HG03378 (cell line): ENCODE data around the gene TSKS.

Source experiments
- ATAC-seq: cut with Tn5 transposase; IDR thresholded peaks from one replicate; pipeline ENCODE4 v1.9.1; 2021; ENCODE audit warnings: mild to moderate bottlenecking, moderate library complexity; ENCODE audit not compliant: unreplicated experiment

TSKS gene

DNA sequence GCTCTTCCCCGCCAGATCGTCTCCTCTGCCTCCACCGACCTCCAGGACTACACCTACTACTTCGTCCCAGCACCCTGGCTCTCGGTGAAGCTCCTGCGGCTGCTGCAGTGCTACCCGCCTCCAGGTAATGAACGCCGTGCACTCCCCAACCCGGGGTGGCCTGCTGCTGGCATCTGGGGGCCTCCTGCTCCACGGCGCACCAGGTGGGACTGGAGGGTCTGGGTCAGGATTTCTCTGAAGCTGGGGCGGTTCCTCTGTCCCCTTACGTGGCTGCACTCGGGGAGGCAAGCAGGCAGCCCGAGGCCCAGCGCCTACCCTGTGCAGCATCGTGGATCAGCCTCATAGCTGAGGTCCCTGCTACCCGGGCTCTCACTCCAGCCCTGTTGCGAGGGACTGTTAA lies 32.5 kb upstream of the TSKS start:
- no peak for ATAC-seq

DNA sequence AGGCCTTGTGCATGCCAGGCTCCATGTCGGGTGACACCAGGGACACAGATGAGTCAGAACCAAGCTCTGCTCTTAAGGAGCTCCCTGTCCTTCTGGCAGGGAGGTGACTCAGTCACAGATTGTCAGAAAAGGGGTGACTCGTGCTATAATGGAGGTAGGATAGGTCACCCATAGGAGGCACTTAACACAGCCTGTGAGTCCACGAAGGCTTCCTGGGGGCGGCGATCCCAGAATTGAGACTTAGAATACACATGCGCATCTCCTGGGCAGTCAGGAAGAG lies 30.4 kb upstream of the TSKS start:
- ATAC-seq, result no peak

DNA sequence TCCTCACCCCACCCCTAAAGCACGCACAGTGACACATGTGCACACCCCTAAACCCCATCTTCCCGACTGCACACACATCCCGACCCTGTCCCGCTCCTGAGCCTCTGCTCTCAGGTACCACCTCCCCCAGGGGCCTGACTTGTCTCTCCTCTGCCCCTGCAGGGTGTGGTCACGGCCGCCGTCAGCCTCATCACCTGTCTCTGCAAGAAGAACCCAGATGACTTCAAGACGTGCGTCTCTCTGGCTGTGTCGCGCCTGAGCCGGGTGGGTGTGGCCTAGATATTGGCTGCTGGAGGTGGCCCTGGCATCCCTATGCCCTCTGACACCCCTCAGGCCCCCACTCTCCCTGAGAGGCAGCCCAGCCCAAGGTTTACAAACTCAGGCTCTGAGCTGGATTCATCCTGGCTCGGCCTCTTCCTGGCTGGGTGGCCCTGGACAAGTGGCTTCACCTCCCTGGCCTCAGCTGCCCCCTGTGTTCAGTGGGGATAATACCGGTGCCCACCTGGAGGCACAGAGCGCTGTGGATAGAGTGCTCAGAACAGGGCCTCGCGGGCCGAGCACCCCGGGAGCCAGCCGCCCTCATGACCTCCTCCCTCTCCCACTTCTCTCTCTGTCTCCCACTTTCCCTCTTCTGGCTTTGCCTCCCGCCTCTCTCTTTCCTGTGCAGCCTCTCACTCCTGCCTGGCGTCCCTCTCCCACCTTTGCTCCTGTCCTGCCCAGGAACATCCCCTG lies 29.9 kb upstream of the TSKS start:
- no peak for ATAC-seq

DNA sequence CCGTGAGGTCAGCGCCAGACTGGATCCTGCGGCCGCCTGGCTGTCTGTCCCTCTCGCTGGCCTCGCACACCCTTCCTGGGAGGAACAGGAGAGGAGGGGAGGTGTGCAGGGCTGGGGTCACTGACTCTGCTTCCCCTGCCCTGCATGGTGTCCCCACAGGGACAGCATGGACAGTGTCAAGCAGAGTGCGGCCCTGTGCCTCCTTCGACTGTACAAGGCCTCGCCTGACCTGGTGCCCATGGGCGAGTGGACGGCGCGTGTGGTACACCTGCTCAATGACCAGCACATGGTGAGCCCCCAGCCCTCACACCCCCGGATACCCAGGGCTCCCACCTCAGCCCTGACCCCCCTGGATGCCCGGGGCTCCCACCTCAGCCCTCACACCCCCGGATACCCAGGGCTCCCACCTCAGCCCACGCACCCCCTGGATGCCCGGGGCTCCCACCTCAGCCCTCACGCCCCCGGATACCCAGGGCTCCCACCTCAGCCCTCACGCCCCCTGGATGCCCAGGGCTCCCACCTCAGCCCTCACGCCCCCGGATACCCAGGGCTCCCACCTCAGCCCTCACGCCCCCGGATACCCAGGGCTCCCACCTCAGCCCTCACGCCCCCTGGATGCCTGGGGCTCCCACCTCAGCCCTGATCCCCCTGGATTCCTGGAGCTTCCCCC lies 28.8 kb upstream of the TSKS start:
- ATAC-seq, result no peak

DNA sequence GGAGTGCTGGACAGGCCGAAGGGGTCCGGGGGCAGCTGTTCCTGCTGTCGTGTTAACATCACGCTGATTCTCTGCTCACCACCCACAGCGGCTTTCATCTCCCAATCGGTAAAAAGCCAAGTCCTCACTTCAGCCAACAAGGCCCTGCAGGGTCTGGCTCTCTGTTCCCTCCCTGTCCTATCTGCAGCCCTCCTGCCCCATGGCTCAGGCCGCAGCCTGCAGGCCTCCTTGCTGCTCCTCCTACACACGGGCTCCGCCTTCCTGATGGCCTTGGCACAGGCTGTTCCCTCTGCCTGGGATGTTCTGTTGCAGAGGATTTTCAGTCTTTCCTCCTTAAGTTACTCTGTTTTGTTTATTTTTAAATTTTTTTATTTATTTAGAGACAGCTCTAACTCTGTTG lies 27.8 kb upstream of the TSKS start:
- ATAC-seq, result no peak

DNA sequence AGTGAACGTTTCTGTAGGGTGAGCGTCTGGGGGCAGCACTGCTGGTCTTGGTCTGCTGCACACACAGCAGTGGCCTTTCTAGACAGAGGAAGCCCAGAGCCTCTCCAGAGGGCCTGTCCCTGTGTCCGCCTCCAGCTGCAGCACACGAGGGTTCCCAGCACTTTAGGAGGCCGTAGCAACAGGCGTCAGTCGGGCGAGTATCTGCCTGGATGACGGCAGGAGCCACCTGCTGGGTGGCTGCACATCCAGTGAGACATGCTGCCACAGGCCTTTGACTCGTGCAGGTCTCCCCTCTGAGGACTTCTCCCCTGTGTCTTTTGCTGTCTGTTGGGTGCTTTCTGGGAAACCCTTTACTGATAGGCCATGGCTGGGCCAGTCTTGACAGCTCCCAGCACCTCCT lies 25.8 kb upstream of the TSKS start:
- no peak for ATAC-seq

DNA sequence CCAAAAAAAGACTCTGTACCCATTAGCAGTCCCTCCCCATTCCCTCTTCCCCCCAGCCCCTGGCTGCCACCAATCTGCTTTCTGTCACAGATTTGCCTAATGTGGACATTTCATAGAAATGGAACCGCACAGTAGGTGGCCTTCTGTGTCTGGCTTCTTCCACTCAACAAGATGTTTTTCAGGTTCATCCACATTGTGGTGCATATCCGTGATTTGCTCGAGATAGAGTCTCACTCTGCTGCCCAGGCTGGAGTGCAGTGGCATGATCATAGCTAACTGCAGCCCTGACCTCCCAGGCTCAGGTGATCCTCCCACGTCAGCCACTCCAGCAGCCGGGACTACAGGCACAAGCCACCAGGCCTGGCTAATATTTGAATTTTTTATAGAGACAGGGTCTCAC lies 24.6 kb upstream of the TSKS start:
- no peak for ATAC-seq

DNA sequence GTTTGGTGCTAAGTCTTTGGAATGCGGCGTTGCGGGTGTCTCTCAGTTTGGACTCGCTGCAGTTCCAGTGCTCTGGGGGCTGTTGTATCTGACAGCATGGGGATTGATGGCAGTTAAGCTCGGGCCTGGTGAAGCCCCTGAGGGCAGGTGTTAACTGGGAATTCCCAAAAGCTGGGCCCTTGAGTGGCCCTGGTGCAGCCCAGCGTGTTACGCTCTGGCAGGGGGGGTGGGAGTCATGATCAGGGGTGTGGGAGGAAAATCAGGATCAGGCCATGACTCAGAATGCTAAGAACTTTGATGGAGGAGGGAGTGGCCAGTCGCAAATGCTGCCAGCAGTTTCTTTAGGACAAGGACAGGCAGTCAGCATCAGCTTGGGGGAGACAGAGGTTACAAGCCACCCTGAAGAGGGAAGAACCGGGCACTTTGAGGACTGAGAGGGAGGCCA lies 23.3 kb upstream of the TSKS start:
- no peak for ATAC-seq

DNA sequence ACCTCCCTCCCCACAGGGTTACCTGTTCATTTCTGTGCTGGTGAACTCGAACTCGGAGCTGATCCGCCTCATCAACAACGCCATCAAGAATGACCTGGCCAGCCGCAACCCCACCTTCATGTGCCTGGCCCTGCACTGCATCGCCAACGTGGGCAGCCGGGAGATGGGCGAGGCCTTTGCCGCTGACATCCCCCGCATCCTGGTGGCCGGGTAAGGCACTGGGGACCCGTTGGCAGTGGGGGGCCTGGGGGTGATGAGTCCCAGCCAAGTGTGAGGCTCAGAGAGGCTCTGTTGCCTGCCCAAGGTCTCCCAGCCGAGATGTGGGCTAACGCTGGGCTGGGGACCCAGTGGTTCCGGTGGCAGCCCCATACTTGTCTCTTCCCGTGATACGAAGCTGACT lies 19.4 kb upstream of the TSKS start:
- no peak for ATAC-seq

DNA sequence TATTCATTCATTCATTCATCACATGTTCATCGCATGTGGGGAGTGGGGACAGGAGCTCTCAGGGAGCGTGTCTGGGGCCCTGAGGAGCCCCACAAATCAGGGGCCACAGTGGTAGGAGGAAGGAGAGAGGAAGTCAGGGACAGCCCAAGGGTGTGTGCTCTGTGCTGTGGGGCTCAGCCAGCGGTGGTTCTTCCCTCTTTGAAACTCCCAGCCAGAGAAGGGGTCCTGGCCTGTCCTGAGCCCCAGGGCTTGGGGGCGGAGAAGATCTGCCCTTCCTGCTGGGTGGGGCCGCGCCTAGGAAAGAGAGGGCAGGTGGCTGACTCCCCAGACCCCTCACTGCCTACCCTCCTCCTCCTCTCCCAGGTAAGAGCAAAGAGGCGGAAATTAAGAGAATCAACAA lies 18.3 kb upstream of the TSKS start:
- ATAC-seq, result no peak

DNA sequence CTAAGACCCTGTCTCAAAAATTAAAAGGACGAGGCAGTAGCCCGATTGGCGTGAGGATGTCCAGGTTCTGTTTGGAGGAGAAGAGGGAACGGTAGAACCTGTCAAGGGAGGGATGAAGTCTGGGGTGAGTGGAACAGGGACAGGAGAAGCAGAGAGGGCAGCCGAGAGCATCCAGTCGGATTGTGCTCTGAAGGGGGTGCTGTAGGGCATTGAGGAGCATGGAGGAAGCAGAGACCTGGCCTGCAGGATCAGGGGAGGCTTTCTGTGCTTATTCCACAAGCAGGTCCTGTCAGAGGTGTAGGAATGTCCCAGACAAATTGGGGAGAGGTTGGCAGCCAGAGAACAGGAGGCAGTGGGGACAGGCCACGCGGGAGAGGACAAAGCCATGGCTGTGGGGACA lies 17.8 kb upstream of the TSKS start:
- no peak for ATAC-seq

DNA sequence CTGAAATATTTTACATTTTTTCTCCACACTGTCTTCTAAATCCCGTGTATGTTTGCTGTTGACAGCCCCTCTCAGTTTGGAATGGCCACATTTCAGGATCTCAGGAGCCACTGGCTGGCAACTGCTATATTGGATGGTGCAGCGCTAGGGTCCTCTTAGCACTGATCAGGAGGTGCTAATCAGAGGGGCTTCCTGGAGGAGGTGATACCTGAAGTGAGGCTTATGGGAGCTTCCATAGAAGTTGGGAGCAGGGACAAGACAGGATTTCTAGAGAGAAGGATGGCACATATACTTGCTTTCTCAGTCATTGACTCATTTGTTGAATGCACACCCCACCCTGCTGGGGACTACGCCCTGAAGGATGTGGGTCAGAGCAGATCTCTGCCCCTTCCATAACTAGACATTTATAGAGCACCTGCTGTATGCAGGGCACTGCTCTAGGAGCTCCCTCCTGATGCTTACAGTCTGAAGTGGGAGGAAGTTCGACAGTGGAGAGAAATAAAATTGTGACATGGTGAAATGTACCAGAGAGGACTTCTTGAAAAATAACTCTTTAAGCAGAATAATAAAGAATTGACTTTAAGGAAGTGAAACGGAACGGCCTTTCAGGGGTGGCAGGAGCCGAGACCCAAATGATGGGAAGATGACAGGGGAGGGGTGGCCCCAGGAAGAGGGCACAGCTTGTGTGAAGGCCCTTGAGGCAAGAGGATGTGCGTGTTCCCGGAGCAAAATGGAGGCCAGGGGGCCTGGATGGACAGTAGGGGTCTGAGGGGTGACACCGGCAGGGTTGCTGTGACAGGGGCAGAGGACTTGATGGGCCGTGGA lies 16.8 kb upstream of the TSKS start:
- no peak for ATAC-seq

DNA sequence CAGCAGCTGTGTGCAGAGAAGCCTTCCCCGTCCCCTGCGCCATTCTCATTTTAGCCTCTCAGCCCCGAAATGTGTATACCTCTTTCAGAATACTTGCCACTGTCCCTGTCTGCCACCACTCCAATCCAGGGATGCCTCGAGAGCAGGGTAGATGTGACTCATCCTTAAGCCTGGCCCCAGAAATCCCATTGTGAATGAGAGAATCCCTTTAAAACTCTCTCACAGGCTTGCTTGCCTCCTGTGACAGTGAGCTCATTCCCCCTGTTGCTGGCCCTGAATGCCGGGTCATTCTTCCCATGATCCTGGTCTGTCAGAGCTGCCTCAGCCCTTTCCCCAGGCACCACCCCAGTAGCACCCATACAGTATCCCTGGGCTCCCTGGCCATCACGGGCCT lies 13.3 kb upstream of the TSKS start:
- ATAC-seq, result no peak

DNA sequence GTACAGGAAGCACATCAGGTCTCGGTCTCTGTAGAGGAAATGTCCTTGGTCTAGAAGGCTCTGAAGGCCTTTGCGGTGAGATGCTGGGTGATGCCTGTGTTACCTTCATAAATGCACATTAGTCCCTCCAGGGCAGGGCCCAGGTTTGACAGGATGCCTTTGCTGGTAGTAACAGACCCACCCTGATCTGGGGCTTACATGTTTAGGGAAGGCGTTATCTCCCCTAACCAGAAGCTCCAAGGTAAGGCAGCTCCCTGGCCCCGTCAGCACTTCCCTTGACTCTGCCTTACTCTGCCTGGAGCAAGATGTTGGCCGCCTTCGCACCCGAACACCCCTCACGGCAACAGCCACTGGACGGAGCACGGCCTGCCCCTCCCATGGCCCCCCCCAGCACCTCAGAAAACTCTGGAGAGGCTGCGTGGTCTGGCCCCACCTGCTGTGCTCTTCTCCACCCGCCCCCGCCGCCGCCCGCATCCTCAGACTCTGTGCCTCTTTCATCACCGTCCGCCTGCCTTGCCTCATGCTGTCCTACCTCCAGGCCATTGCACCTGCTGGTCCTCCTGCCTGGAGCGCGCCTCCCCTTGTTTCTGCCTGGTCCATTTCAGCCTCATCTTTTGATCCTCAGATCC lies 12.8 kb upstream of the TSKS start:
- ATAC-seq, result no peak

DNA sequence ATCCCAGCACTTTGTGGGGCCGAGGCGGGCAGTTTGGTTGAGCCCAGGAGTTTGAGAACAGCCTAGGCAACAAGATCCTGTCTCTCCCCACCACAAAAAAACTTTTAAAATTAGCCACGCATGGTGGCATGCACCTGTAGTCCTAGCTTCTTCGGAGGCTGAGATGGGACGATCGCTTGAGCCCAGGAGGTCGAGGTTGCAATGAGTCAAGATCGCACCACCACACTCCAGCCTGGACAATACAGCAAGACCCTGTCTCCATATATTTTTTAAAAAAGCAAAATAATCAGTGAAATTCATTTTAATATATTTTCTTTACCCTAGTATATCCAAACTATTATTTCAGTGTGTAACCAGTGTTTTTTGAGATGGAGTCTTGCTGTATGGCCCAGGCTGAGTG lies 11.9 kb upstream of the TSKS start:
- ATAC-seq, result no peak

DNA sequence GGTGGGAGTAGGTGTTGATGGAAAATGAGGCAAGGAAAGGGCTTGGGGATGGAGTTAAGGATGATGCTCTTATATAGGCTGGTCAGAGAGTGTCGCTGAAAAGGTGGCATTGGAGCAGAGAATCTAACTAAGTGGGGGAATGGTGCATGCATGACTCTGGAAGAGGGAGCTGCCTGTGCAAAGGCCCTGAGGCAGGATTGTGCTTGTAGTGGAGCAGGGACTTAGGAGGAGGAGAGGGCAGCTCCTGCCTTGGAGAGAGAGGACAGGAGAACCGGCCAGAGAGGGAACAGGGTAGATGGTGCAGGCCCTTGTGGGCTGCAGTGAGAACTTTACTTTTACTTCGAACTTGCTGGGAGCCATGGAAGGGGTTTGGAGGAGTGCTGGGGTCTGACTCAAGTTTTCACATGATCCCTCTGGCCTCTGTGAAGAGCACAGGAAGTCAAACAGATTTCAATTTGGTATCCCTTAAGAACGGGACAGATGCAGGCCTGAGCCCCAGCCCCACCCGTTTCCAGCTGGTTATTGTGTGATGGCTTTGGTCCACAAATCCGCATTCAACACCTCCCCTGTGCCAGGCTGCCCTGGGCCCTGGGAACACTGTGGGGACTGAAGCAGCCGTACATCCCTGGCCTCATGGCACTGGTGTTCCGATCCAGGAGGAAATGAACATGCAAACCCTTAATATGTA lies 10.7 kb upstream of the TSKS start:
- ATAC-seq, result no peak

DNA sequence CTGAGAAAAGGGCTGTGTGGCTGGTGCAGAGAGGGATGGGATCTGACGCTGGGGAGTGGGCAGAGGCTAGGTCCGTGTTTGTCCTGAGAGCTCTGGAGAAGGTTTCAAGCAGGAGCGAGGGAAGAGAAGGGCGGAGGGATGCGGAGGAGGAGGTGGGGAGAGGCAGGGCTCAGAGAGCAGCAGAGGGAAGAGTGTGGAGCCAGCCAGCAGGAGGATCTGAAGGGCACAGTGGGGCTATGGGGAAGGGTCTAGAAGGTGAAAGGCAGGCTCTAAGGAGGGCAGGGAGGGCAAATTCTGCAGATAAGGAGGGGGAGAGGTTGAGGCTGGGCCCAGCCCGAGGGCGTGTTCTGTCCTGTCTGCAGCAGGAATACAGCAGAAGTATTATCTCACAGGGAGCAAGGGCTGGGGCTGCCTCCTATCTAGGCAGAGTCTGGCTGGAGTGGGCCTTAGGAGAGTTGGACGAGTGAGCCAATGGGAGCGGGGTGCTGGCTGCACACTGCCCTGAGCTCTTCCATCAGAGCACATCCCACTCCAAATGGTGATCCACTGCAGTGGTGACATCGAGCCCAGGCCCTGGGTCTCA lies 9.8 kb upstream of the TSKS start:
- no peak for ATAC-seq

DNA sequence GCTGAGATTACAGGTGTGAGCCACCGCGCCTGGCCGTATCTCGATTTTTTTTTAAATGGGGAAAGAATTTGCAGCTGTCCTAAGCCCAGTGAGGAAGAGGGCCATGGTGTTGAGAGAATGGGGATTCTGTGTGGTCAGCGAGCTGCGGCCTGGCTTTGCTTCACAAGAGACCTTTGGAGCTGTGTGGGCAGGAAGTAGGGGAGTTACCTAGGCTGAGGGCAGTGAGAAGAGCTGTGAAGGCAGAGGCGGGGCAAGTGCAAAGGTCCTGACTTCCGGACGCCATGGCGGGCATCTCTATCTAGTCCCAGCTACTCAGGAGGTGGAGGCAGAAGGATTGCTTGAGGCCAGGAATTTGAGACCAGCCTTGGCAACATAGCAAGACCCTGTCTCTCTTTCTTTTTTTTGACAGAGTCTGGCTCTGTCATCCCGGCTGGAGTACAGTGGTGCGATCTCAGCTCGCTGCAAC lies 8.6 kb upstream of the TSKS start:
- ATAC-seq, result no peak

DNA sequence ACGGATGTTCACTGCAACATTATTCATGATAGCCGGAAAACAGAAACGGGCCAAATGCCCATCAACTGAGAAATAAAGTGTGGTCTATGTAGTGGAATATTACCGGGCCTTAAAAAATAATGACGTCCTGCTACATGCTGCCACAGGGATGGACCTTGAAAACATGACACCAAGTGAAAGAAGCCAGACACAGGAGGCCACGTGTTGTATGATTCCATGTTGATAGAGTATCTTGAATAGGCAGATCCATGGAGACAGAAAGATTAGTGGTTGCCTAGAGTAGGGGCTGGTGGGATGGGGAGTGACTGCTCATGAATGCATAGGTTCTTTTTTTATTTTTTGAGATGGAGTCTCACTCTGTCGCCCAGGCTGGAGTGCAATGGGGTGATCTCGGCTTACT lies 7.4 kb upstream of the TSKS start:
- ATAC-seq, result no peak

DNA sequence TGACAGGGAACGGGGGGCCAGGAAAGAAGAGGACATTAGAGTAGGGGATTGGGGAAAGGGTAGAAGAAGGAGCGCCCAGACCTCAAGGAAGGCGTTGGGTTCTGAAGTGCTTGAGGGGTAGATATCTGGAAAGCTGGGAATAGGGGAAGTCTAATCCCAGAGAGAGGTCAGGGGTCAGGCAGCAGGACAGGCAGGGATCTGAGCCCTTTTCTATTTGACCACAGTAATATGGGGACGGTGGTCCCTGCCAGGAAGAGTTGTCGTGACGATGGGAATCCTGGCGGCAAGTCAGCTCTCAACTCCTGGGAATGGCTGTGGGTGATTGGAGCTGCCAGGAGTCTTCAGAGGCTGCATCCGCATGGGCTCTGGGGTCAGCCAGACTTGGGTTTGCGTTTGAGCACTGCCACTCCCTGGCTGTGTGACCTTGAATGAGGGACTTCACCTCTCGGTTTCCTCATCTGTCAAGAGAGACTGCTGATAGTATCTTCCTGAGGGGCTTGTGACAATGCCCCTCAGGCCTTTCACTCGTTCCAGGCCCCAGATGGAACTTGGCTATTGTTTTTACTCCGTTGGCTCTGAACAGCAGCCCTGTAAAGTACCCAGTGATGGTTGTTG lies 5.0 kb upstream of the TSKS start:
- ATAC-seq, result no peak
